ENCODE measurements around the gene GCFC2.

The GCFC2 gene

DNA sequence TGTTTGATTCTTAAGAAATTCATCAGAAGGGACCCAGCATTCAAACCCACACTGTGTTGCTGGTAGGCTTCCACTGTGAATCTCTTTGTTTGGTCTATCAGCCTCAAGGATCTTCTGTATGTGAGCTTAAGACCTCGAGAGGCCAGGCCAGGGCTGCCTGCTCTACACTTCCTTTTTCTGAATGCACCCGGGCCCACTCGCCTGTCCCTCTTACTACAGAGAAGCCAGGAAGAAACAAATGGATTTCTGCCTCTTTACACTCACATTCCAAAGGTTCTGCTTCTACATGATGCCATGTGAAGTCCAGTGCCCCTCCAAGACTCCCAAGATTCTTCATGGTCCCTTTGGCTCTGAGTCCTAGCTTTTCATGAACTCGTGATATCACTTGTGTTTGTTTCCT lies 89.5 kb downstream of the GCFC2 start:
- DNase-seq, result no peak

- no peak for DNase-seq
Observed at GRCh38 chr2:75619956-75620740, 90.6 kb downstream of the GCFC2 start.

DNA sequence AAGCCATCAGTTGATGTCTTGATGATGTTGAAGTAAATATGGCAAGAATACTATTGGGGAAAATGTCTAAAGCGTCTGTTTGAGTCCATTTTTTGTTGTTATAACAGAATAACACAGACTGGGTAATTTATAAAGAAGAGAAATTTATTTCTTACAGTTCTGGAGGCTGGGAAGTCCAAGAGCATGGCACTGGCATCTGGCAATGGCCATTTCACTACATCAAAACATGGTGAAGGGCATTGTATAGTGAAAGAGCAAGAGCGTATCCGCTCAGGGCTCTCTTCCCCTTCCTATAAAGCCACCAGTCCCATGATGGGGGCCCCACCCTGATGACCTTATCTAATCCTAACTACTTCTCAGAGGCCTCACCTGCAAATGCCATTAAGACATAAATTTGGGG lies 93.8 kb downstream of the GCFC2 start:
- no peak for DNase-seq

DNA sequence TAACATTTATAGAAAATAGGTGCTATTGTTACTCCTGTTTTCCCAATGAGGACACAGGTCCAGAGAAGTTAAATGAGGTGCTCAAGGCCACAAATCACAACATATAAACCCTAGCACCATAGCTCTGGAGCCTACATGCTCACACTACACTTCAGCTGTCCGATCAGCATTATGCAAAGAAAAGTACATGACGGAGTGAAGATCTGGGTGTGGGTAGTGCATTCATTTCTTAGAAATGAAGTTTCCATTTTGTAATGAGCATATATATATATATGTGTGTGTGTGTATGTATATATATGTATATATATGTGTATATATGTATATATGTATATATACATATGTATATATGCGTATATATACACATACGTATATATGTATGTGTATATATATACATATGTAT lies 94.3 kb downstream of the GCFC2 start:
- DNase-seq, result no peak

- DNase-seq, result no peak
Observed at GRCh38 chr2:75614162-75614651, 96.5 kb downstream of the GCFC2 start.

- no peak for DNase-seq
Observed at GRCh38 chr2:75612862-75613243, 97.9 kb downstream of the GCFC2 start.
